Medulla oblongata (tissue), 1 donor: ENCODE measurements around the gene CCDC177.

Experiments
- DNase-seq: peaks from one replicate; pipeline ENCODE4 v3.0.0-alpha.2; 2015; ENCODE audit errors: extremely low spot score

The CCDC177 gene

DNA sequence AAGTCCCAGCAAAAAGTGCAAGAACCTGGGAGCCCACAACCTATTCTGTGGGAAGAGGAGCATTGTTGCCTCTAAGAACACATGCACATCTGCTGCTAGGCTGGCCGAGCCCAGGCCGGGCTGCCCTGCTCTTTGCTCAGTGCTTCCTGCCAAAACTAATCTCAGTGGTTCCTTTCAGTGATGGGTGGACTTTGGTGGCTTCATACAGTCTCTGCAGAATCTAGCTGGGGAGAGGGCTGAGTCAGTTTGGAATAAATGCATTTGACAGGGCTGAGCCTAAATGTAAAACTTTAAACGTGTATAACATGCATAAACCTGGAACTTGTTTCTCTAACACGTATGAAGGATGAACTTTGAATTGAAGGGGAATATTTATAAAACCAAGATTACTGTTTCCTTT lies 44.6 kb downstream of the CCDC177 start:
- no peak for DNase-seq

- DNase-seq, result no peak
These were observed 45.1 kb downstream of the CCDC177 start for GRCh38 chr14:69529563-69529962.

- no peak for DNase-seq
These were observed 45.7 kb downstream of the CCDC177 start for GRCh38 chr14:69528930-69529329.

DNA sequence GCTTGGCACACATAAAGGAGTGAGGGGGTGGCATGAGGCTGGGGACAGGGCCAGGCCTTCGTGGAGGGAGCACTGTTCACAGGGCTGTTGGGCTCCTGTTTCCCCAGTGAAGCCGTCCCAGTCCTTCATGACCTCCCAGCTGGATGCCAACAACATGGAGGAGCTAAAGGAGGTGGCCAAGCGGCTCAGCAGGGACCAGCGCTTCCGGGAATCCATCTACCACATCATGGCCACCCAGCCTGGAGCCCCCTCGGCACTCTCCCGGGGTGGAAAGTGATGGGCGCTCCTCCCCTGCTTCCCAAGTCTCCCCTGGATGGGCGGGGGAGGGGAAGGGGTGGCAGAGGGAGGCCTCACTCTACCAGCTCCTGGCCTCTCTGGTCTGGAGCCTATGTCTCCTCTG lies 46.5 kb downstream of the CCDC177 start:
- DNase-seq, result no peak

DNA sequence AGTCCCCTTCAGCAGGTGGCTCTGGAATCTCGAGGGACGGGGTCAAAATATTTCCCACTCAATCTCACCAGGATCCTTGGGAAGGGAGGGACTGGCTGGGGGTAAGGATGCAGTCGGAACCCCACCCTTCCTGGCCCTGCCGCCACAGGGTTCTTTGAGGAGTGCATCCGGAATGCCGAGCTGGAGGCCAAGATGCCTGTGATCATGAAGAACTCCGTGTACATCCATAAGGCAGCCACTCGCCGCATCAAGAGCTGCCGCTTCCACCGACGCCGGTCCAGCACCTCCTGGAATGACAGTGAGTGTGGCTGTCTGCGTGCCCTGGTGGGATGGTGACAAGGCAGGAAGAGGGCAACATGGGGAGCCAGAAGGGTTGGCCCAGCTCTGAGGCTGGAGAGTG lies 47.0 kb downstream of the CCDC177 start:
- DNase-seq, result no peak

DNA sequence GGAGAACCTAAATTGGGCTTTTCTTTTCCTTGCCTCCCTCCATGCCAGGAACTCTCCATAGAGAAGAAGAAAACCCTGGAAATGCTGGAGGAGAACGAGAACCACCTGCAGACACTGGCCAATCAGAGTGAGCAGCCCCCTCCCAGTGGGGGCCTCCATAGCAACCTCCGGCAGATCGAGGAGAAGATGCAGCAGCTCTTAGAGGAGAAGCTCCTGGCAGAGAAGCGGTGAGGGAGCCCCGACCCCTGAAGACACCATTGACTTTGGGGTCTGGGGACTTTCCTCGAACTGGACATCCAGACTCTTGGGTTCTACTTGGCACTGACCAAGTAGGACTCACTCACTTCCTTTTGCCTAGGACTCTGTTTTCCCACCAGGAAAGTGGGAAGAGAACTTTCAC lies 48.8 kb downstream of the CCDC177 start:
- no peak for DNase-seq

DNA sequence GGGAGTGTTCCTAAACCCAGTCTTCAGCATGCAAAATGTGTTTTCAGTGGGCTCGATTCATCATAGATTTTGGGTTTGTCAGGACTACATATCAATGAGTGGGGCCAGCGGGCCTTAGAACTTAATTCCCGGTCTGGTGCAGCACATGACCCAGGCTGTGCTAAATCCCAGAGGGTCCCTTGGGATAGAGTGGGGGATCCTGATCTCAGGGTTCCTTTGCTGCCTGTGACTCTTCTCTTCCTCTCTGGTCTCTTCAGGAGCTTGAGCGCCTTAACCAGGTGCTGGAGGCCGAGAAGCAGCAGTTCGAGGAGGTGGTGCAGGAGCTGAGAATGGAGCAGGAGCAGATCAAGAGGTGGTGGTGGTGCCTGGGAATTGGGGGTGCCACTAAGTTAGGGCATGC lies 52.6 kb downstream of the CCDC177 start:
- no peak for DNase-seq
